Vagina (tissue), 2 donors: ENCODE results near the gene GPRC5C.

Experiments
- POLR2A ChIP-seq, 2 donors: fragments of 450-650 bp; IDR thresholded peaks; one replicate each; pipeline ENCODE4 v1.6.1; 2017; ENCODE audit warnings: antibody characterized with exemption in 2 of 2, mild to moderate bottlenecking in 2 of 2, moderate library complexity in 2 of 2
- POLR2AphosphoS5 ChIP-seq, 2 donors: sonication (generic); formaldehyde crosslinking; IDR thresholded peaks; one replicate each; pipeline ENCODE4 v1.9.0; 2017; ENCODE audit warnings: antibody characterized with exemption in 2 of 2, mild to moderate bottlenecking in 2 of 2, low read depth in 1 of 2; ENCODE audit not compliant: insufficient read depth in 1 of 2
- TF ChIP-seq, protein P1 (sequence below), 3 experiments: fragments of 450-650 bp in 2 of 3; fragments of 200-600 bp in 1 of 3; sonication (generic) in 1 of 3; IDR thresholded peaks; one replicate each; pipeline ENCODE4 v1.5.1; 2017 to 2019; ENCODE audit warnings: antibody characterized with exemption in 3 of 3, mild to moderate bottlenecking in 2 of 3, moderate library complexity in 2 of 3

DNA sequence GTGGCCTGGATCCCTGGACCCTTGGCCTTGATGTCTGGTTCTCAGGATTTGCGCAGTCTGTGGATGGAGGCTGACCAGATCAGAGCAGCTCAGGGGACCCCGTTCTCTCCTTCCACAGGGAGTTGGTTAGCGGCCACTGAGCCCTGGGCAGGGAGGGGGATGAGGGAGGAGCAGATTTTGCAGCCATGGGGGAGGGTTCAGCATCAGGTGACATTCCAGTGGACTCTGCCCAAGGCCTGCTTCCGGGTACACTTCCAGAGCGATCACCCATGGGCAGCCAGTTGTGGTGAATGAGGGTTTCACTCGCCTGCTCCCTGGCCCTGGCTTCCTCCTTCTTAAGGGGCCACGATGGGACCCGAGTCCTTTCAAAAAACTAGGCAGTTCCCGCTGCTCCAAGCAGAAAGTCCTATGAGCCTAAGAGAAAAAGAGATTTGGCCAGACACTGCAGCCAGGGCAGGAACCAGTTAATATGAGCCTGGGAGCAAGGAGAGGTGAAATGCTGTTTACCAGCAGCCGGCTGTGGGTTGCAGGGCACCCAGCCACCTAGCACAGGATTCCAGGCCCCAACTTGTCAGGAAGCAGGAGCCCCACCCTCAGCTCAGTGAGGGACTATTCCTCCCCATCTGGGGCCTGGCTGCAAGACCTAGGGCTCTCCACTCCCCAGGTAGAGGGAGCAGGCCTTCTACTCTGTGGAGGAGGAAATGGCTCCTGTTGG, 4.7 kb upstream of the GPRC5C start:
- TF ChIP-seq, protein P1, sequence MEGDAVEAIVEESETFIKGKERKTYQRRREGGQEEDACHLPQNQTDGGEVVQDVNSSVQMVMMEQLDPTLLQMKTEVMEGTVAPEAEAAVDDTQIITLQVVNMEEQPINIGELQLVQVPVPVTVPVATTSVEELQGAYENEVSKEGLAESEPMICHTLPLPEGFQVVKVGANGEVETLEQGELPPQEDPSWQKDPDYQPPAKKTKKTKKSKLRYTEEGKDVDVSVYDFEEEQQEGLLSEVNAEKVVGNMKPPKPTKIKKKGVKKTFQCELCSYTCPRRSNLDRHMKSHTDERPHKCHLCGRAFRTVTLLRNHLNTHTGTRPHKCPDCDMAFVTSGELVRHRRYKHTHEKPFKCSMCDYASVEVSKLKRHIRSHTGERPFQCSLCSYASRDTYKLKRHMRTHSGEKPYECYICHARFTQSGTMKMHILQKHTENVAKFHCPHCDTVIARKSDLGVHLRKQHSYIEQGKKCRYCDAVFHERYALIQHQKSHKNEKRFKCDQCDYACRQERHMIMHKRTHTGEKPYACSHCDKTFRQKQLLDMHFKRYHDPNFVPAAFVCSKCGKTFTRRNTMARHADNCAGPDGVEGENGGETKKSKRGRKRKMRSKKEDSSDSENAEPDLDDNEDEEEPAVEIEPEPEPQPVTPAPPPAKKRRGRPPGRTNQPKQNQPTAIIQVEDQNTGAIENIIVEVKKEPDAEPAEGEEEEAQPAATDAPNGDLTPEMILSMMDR (IDR thresholded peaks at IDR 0.05), result no peak
- TF ChIP-seq POLR2A (IDR thresholded peaks at IDR 0.05) (no peak), POLR2AphosphoS5 (IDR thresholded peaks at IDR 0.05; ENCODE audit: insufficient read depth in 1 of 2, low read depth in 1 of 2) (no peak)
